Stimulated activated CD8-positive, alpha-beta memory T cell treated with anti-CD3 and anti-CD28 coated beads, Interleukin-12 subunit alpha, Interleukin-12 subunit beta, amount 100 ng/mL, for 24 hours (primary cell): ENCODE measurements around the gene ANKS3.

Experiments used
- DNase-seq: peaks from one replicate; pipeline ENCODE4 v3.0.0-alpha.2; 2020; ENCODE audit errors: extremely low read depth

Gene ANKS3

GRCh38 chr16:4728676-4729075, 5.4 kb downstream of the ANKS3 start:
- no peak for DNase-seq

- no peak for DNase-seq
These were observed 7.5 kb downstream of the ANKS3 start for GRCh38 chr16:4726616-4727015.

GRCh38 chr16:4724661-4725270, 9.3 kb downstream of the ANKS3 start:
- DNase-seq, result no peak

GRCh38 chr16:4723071-4723767, 10.9 kb downstream of the ANKS3 start:
- no peak for DNase-seq

GRCh38 chr16:4718466-4718865, 15.6 kb downstream of the ANKS3 start:
- no peak for DNase-seq

- no peak for DNase-seq
These were observed 19.1 kb downstream of the ANKS3 start for GRCh38 chr16:4714996-4715395.

GRCh38 chr16:4713663-4714501, 20.2 kb downstream of the ANKS3 start:
- no peak for DNase-seq

GRCh38 chr16:4709481-4709880, 24.6 kb downstream of the ANKS3 start:
- no peak for DNase-seq

- DNase-seq, result no peak
These were observed 27.2 kb downstream of the ANKS3 start for GRCh38 chr16:4706871-4707270.

GRCh38 chr16:4704913-4705312, 29.2 kb downstream of the ANKS3 start:
- no peak for DNase-seq

GRCh38 chr16:4704491-4704890, 29.6 kb downstream of the ANKS3 start:
- DNase-seq, result no peak

GRCh38 chr16:4703906-4704305, 30.2 kb downstream of the ANKS3 start:
- DNase-seq, result no peak

- DNase-seq, result no peak
These were observed 31.6 kb downstream of the ANKS3 start for GRCh38 chr16:4702466-4702808.

- no peak for DNase-seq
These were observed 32.1 kb downstream of the ANKS3 start for GRCh38 chr16:4701791-4702465.

GRCh38 chr16:4700997-4701743, 32.9 kb downstream of the ANKS3 start:
- DNase-seq, result no peak

GRCh38 chr16:4700380-4700996, 33.6 kb downstream of the ANKS3 start:
- no peak for DNase-seq

- no peak for DNase-seq
These were observed 35.0 kb downstream of the ANKS3 start for GRCh38 chr16:4699046-4699556.

- no peak for DNase-seq
These were observed 35.6 kb downstream of the ANKS3 start for GRCh38 chr16:4698321-4699045.

- no peak for DNase-seq
These were observed 36.2 kb downstream of the ANKS3 start for GRCh38 chr16:4697848-4698291.
